HepG2 (cell line): ENCODE data around the gene EPHA1. TPM values are rescaled to one million over a fixed set of nuclear protein-coding genes. Genes with fewer than 3 reads are reported as not detected.
"Not testable (repeated sequence)": the region's sequence is repeated elsewhere in the genome, so short reads cannot be mapped to it uniquely, and the experiment has no call there.

ENCODE experiments used
- ATAC-seq: fragments of 200-7000 bp; cut with Tn5 transposase; 3 replicates; pipeline ENCODE4 v1.9.1; 2020; ENCODE audit warnings: mild to moderate bottlenecking, moderate library complexity
- BruUV-seq: library from RNA; stranded (reverse); fragments of 400-500 nt; replicated peaks from 2 replicates; lab custom pipeline; 2021; lab: Mats Ljungman, UMichigan
- CTCF ChIA-PET: fragments of 300-600 bp; formaldehyde crosslinking; extraction: SDS; loops from one replicate; lab custom pipeline; 2021; ENCODE audit warnings: low total read pairs, inconsistent platforms, low intra/inter-chr PET ratio; lab: Yijun Ruan, JAX
- POLR2A ChIA-PET: fragments of 350-600 bp; sonication (Branson Sonifier 250); formaldehyde crosslinking; loops from one replicate; lab custom pipeline; 2020; ENCODE audit warnings: antibody characterized with exemption, inconsistent platforms; lab: Yijun Ruan, JAX
- DNase-seq: peaks from one replicate; pipeline ENCODE4 v3.0.0-alpha.2; 2015; ENCODE audit warnings: low spot score
- FAIRE-seq: peaks from 3 replicates; lab custom pipeline; 2011; peaks lifted over from hg19 to GRCh38; lab: Jason Lieb, UNC
- H2AFZ ChIP-seq: one replicate; pipeline ENCODE4 v1.6.1; 2011; ENCODE audit warnings: low read length, inconsistent platforms
- H3K27ac ChIP-seq: fragments of 300-600 bp; 3 replicates; pipeline ENCODE4 v1.8.0; 2011; ENCODE audit warnings: mixed run types, mild to moderate bottlenecking, mixed read lengths, low read length, inconsistent platforms; ENCODE audit not compliant: insufficient read depth; ENCODE audit errors: extremely low read length
- H3K27me3 ChIP-seq, 2 experiments: fragments of 200-600 bp in 1 of 2; 2 replicates in 1 of 2; 3 replicates in 1 of 2; pipeline versions ENCODE4 v1.6.0 to v1.8.0; 2011; ENCODE audit warnings: low read length in 2 of 2, mild to moderate bottlenecking in 2 of 2, moderate library complexity in 2 of 2, inconsistent platforms in 1 of 2; ENCODE audit not compliant: insufficient read depth in 2 of 2, control insufficient read depth in 1 of 2
- H3K36me3 ChIP-seq, 2 experiments: fragments of 200-600 bp in 1 of 2; replicated peaks in 1 of 2; 2 replicates in 1 of 2; 3 replicates in 1 of 2; pipeline versions ENCODE4 v1.5.1 to v1.8.0; 2011; ENCODE audit warnings: low read length in 2 of 2, inconsistent platforms in 1 of 2; ENCODE audit not compliant: insufficient read depth in 2 of 2, control insufficient read depth in 1 of 2
- H3K4me1 ChIP-seq: 2 replicates; pipeline ENCODE4 v1.5.1; 2012; ENCODE audit warnings: low read length, inconsistent platforms; ENCODE audit not compliant: insufficient read depth
- H3K4me2 ChIP-seq: 2 replicates; pipeline ENCODE4 v1.6.0; 2011; ENCODE audit warnings: low read depth, low read length, inconsistent platforms
- H3K4me3 ChIP-seq, 3 experiments: fragments of 200-600 bp in 1 of 3; sonication (generic), shearing (Covaris generic) in 1 of 3; replicated peaks in 1 of 3; 2 replicates each; pipeline ENCODE4 v1.5.1; 2011 to 2016; ENCODE audit warnings: low read length in 3 of 3, inconsistent platforms in 2 of 3, low read depth in 2 of 3, mild to moderate bottlenecking in 2 of 3, control low read depth in 1 of 3, mixed read lengths in 1 of 3; ENCODE audit not compliant: insufficient read depth in 1 of 3
- H3K79me2 ChIP-seq: one replicate; pipeline ENCODE4 v1.6.1; 2011; ENCODE audit warnings: low read length, inconsistent platforms; ENCODE audit not compliant: insufficient read depth
- H3K9ac ChIP-seq: 2 replicates; pipeline ENCODE4 v1.6.0; 2011; ENCODE audit warnings: mild to moderate bottlenecking, low read depth, low read length, inconsistent platforms; ENCODE audit not compliant: insufficient read depth
- H3K9me3 ChIP-seq: 2 replicates; pipeline ENCODE4 v1.5.1; 2012; ENCODE audit warnings: mild to moderate bottlenecking, low read length
- H4K20me1 ChIP-seq: 2 replicates; pipeline ENCODE4 v1.6.0; 2011; ENCODE audit warnings: inconsistent platforms, mild to moderate bottlenecking, low read length, moderate library complexity; ENCODE audit not compliant: insufficient read depth
- CENPT ChIP-seq: sonication (generic); formaldehyde crosslinking; IDR thresholded peaks from 2 replicates; pipeline ENCODE4 v1.8.0; 2022; ENCODE audit warnings: low read depth, mild to moderate bottlenecking, moderate library complexity, missing genetic modification reagents
- ELF1 ChIP-seq: sonication (generic); formaldehyde crosslinking; IDR thresholded peaks from 2 replicates; pipeline ENCODE4 v1.4.0; 2020; ENCODE audit warnings: missing genetic modification reagents
- SMC3 ChIP-seq: IDR thresholded peaks from 2 replicates; pipeline ENCODE4 v1.6.1; 2011; ENCODE audit warnings: low read length, improper control_type of control experiment
- WGBS: methylation state at CpG from one replicate; pipeline ENCODE4 v1.1.6; 2017; ENCODE audit warnings: low lambda C conversion rate; 5-methylcytosine and 5-hydroxymethylcytosine counted together
- in situ Hi-C: cut with HindIII; loops from 2 replicates; pipeline ENCODE4 v1.10.0; 2017; ENCODE audit warnings: low pct_unique_long_range_greater_than_20kb; ENCODE audit not compliant: extremely low pct_ligation_motif_present
- intact Hi-C: fragments of 100-400 bp; cut with micrococcal nuclease; formaldehyde crosslinking; loops from one replicate; pipeline ENCODE4 v1.10.0; 2022; ENCODE audit not compliant: unreplicated experiment
- polyA plus RNA-seq, 8 experiments: library from polyadenylated mRNA; depleted of rRNA in 3 of 8; stranded (reverse) in 7 of 8; unstranded in 1 of 8; fragments of >200 nt; fragmentation: Illumina TruSeq in 4 of 8; extraction: Trizol in 4 of 8; gene quantifications; 2 replicates each; pipeline versions ENCODE4 v1.2.1 to v1.2.3, GENCODE V29; 2011 to 2016; ENCODE audit warnings: low read depth in 4 of 8, missing spikeins in 1 of 8, mixed read lengths in 1 of 8; ENCODE audit not compliant: insufficient read depth in 1 of 8
- total RNA-seq, 5 experiments: library from RNA; depleted of rRNA; stranded (reverse); fragments of >200 nt; fragmentation: Illumina TruSeq; extraction: Trizol; gene quantifications; 2 replicates each; pipeline ENCODE4 v1.2.3, GENCODE V29; 2016; ENCODE audit warnings: low read depth in 1 of 5
- TF ChIP-seq, protein P1 (sequence below): sonication (generic); formaldehyde crosslinking; IDR thresholded peaks from 2 replicates; pipeline ENCODE4 v1.4.0; 2020; ENCODE audit warnings: mild to moderate bottlenecking, missing genetic modification reagents
- TF ChIP-seq, protein P2 (sequence below): sonication (generic); formaldehyde crosslinking; IDR thresholded peaks from 2 replicates; pipeline ENCODE4 v1.4.0; 2020; ENCODE audit warnings: missing genetic modification reagents, mild to moderate bottlenecking, borderline replicate concordance
- TF ChIP-seq, protein P3 (sequence below): sonication (generic); formaldehyde crosslinking; conservative IDR thresholded peaks from 2 replicates; pipeline ENCODE4 v1.4.0; 2020; ENCODE audit warnings: missing genetic modification reagents
- TF ChIP-seq, protein P4 (sequence below): sonication (generic); formaldehyde crosslinking; IDR thresholded peaks from 2 replicates; pipeline ENCODE4 v1.5.0; 2020; ENCODE audit warnings: missing genetic modification reagents
- TF ChIP-seq, protein P5 (sequence below): sonication (generic); formaldehyde crosslinking; conservative IDR thresholded peaks from 2 replicates; pipeline ENCODE4 v1.8.0; 2022; ENCODE audit warnings: low read depth, missing genetic modification reagents

Gene EPHA1
- total and polyA plus RNA-seq, 2 of the 13 experiments (the other 11 are each of a cell fraction or from before 2014, with no cell fraction given) = 4.6 to 17.1 TPM

DNA sequence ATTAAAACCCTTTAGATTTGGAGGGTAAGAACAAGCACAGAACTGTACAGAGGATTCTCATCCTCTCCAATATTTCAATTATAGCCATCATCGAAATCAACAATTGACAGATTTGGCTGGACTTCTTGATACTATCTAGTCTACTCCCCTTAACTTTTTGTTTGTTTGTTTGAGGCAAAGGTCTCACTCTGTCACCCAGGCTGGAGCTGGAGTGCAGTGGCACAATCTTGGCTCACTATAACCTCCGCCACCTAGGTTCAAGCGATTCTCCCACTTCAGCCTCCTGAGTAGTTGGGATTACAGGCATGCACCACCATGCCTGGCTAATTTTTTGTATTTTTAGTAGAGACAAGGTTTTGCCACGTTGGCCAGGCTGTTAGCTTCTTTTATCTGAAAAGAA, 6.4 kb downstream of the EPHA1 start:
- ATAC-seq, H3K27ac ChIP-seq, H3K4me2 ChIP-seq, POLR2A ChIA-PET, BruUV-seq, H2AFZ ChIP-seq, H3K27me3 ChIP-seq, H4K20me1 ChIP-seq, FAIRE-seq, H3K4me1 ChIP-seq, H3K9ac ChIP-seq, H3K36me3 ChIP-seq, H3K79me2 ChIP-seq, intact Hi-C loops, H3K4me3 ChIP-seq, CTCF ChIA-PET, DNase-seq, H3K9me3 ChIP-seq, in situ Hi-C loops: not testable (repeated sequence)
- 89% methylated on average over 4 of the region's 4 CpGs for WGBS

DNA sequence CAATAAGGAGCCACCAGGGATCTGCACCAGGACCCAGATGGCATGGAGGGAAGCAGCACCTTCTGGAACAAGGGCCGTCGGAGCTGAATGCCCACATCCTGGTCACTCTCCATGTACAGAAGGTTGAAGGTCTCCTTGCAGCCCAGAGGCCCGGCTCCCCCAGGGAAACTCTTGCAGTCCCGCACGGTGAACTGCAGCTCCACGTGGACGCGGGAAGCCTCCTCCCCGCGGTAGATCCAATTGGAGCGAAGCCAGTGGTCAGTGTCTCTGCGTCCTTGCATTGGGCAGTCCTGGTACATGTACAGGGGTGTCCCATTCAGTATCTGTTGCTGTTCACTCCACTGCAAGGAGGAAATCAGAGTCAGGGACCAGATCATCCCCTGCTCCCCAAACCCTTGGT, 7.4 kb downstream of the EPHA1 start:
- no peak overlapping the region for H3K9ac ChIP-seq
- 97% methylated on average over 10 of the region's 12 CpGs for WGBS
- H3K4me3 ChIP-seq = no peak overlapping the region
- H3K4me2 ChIP-seq = no peak overlapping the region
- H3K4me1 ChIP-seq = peaks cover 9% of the 10 kb centered on the region
- in situ Hi-C loops = no loop called here
- CTCF ChIA-PET = no interaction called here
- no peaks in the 10 kb centered on the region for H3K79me2 ChIP-seq
- H3K36me3 ChIP-seq = no peaks in the 10 kb centered on the region
- H2AFZ ChIP-seq = no peak overlapping the region
- no peak for FAIRE-seq
- BruUV-seq = no TSS peak
- no peak overlapping the region for H3K27ac ChIP-seq
- no peak for DNase-seq
- H3K27me3 ChIP-seq = no peaks in the 10 kb centered on the region
- no peak for ATAC-seq
- H3K9me3 ChIP-seq = no peaks in the 10 kb centered on the region
- intact Hi-C loops = no loop called here
- POLR2A ChIA-PET = no interaction called here
- no peaks in the 10 kb centered on the region for H4K20me1 ChIP-seq
- TF ChIP-seq ELF1 (CRISPR knock-in tag) = no peak
- TF ChIP-seq, protein P1, sequence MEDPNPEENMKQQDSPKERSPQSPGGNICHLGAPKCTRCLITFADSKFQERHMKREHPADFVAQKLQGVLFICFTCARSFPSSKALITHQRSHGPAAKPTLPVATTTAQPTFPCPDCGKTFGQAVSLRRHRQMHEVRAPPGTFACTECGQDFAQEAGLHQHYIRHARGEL (CRISPR knock-in tag) = no peak
- TF ChIP-seq, protein P2, sequence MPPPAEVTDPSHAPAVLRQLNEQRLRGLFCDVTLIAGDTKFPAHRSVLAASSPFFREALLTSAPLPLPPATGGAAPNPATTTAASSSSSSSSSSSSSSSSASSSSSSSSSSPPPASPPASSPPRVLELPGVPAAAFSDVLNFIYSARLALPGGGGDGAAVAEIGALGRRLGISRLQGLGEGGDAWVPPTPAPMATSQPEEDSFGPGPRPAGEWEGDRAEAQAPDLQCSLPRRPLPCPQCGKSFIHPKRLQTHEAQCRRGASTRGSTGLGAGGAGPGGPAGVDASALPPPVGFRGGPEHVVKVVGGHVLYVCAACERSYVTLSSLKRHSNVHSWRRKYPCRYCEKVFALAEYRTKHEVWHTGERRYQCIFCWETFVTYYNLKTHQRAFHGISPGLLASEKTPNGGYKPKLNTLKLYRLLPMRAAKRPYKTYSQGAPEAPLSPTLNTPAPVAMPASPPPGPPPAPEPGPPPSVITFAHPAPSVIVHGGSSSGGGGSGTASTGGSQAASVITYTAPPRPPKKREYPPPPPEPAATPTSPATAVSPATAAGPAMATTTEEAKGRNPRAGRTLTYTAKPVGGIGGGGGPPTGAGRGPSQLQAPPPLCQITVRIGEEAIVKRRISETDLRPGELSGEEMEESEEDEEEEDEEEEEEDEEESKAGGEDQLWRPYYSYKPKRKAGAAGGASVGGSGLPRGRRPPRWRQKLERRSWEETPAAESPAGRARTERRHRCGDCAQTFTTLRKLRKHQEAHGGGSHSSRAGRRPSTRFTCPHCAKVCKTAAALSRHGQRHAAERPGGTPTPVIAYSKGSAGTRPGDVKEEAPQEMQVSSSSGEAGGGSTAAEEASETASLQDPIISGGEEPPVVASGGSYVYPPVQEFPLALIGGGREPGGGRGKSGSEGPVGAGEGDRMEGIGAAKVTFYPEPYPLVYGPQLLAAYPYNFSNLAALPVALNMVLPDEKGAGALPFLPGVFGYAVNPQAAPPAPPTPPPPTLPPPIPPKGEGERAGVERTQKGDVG = no peak
- TF ChIP-seq, protein P3, sequence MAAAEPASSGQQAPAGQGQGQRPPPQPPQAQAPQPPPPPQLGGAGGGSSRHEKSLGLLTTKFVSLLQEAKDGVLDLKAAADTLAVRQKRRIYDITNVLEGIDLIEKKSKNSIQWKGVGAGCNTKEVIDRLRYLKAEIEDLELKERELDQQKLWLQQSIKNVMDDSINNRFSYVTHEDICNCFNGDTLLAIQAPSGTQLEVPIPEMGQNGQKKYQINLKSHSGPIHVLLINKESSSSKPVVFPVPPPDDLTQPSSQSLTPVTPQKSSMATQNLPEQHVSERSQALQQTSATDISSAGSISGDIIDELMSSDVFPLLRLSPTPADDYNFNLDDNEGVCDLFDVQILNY = no peak
- TF ChIP-seq, protein P4, sequence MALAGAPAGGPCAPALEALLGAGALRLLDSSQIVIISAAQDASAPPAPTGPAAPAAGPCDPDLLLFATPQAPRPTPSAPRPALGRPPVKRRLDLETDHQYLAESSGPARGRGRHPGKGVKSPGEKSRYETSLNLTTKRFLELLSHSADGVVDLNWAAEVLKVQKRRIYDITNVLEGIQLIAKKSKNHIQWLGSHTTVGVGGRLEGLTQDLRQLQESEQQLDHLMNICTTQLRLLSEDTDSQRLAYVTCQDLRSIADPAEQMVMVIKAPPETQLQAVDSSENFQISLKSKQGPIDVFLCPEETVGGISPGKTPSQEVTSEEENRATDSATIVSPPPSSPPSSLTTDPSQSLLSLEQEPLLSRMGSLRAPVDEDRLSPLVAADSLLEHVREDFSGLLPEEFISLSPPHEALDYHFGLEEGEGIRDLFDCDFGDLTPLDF (CRISPR knock-in tag) = no peak
- TF ChIP-seq, protein P5, sequence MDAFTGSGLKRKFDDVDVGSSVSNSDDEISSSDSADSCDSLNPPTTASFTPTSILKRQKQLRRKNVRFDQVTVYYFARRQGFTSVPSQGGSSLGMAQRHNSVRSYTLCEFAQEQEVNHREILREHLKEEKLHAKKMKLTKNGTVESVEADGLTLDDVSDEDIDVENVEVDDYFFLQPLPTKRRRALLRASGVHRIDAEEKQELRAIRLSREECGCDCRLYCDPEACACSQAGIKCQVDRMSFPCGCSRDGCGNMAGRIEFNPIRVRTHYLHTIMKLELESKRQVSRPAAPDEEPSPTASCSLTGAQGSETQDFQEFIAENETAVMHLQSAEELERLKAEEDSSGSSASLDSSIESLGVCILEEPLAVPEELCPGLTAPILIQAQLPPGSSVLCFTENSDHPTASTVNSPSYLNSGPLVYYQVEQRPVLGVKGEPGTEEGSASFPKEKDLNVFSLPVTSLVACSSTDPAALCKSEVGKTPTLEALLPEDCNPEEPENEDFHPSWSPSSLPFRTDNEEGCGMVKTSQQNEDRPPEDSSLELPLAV = no peak
- TF ChIP-seq CENPT (CRISPR knock-in tag) = no peak
- TF ChIP-seq SMC3 = no peak
